Memory B cell (primary cell): ENCODE results near the gene ZMYM5.
A peak's percentile ranks its signal among the peaks of the same experiment; 100 is the strongest.
"Not testable (repeated sequence)": the region's sequence is repeated elsewhere in the genome, so short reads cannot be mapped to it uniquely, and the experiment has no call there.

ENCODE experiments used
- ATAC-seq: fragments of 150-1000 bp; cut with Tn5 transposase; 2 replicates; pipeline ENCODE4 v1.10.0; 2021; ENCODE audit warnings: low read depth, mild to moderate bottlenecking, moderate library complexity
- DNase-seq, 2 donors: peaks; one replicate each; pipeline ENCODE4 v3.0.0; 2022; ENCODE audit warnings: low spot score in 2 of 2
- H3K27ac Mint-ChIP-seq: one replicate; pipeline ENCODE4 v1.8.0; 2022; ENCODE audit warnings: mild to moderate bottlenecking, moderate library complexity, mixed read lengths
- H3K27me3 Mint-ChIP-seq: one replicate; pipeline ENCODE4 v1.8.0; 2022; ENCODE audit warnings: mixed read lengths
- H3K36me3 Mint-ChIP-seq: one replicate; pipeline ENCODE4 v1.8.0; 2022; ENCODE audit warnings: mild to moderate bottlenecking, mixed read lengths
- H3K4me1 Mint-ChIP-seq: one replicate; pipeline ENCODE4 v1.8.0; 2022; ENCODE audit warnings: mixed read lengths
- H3K4me3 Mint-ChIP-seq: one replicate; pipeline ENCODE4 v1.8.0; 2022; ENCODE audit warnings: mild to moderate bottlenecking, moderate library complexity, mixed read lengths
- H3K9me3 Mint-ChIP-seq: one replicate; pipeline ENCODE4 v1.8.0; 2022; ENCODE audit warnings: mixed read lengths

ZMYM5 gene

DNA sequence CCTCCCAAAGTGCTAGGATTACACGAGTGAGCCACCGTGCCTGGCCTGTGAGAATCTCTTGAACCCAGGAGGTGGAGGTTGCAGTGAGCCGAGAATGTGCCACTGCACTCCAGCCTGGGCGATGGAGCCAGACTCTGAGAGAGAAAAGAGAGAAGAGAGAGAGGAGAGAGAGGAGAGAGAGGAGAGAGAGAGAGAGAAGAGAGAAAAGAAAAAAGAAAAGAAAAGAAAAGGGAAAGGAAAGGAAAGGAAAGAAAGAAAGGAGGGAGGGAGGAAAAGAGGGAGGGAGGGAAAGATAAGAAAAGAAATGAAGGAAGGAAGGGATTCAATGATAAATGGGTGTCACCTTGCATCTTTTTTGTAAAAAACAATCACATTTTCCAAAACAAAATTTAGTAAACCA is 57.7 kb downstream of the ZMYM5 start:
- H3K9me3 Mint-ChIP-seq = no peaks in the 10 kb centered on the region
- no peaks in the 10 kb centered on the region for H3K4me1 Mint-ChIP-seq
- no peak for DNase-seq
- no peaks in the 10 kb centered on the region for H3K27me3 Mint-ChIP-seq
- no peak for ATAC-seq
- H3K36me3 Mint-ChIP-seq = peaks cover 2% of the 10 kb centered on the region
- H3K4me3 Mint-ChIP-seq = no peak overlapping the region
- no peak overlapping the region for H3K27ac Mint-ChIP-seq

DNA sequence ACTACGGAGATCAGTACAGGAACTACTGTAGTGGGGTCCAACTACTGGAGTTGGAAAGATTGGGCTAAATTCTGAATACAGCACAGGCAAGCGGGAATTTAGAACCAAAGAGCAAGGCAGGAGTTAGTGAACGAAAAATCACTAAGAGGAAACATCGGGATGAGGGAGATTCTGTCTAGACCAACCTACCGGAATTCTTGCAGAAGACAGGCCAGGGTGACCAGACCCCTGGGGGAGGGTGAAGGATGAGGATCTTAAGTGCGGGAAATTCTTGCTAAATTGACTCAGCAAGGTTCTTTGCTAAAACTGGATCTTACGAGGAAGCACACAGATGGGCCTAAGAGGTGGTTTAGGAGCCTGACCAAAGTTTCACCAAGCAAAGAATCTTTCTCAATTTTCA is 67.5 kb downstream of the ZMYM5 start:
- Mint-ChIP-seq H3K4me3 (no peak overlapping the region), H3K27me3 (no peaks in the 10 kb centered on the region), H3K36me3 (peaks cover 2% of the 10 kb centered on the region), H3K27ac (no peak overlapping the region), H3K4me1 (no peaks in the 10 kb centered on the region), H3K9me3 (no peaks in the 10 kb centered on the region)
- ATAC-seq = no peak
- DNase-seq = no peak

DNA sequence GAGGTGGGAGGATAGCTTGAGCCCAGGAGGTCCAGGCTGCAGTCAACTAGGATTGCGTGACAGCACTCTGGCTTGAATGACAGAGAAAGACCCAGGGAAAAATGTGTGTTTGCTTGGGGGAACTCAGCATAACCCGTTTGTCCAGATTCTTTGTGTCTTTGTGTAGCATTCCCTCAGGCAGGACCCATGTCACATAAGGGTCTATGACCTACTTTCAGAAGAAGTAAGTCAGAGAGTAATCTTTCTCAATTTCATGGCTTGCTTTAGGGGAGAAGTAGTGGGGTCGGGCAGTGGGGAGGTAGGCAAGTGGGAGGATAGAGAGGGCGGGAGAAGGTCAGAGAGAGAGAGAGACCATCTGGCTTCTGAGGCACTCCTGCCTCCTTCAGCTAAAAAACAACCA is 68.8 kb downstream of the ZMYM5 start:
- no peak for DNase-seq
- H3K27me3 Mint-ChIP-seq = no peaks in the 10 kb centered on the region
- no peaks in the 10 kb centered on the region for H3K4me1 Mint-ChIP-seq
- no peaks in the 10 kb centered on the region for H3K9me3 Mint-ChIP-seq
- ATAC-seq = no peak
- H3K36me3 Mint-ChIP-seq = no peaks in the 10 kb centered on the region
- no peak overlapping the region for H3K4me3 Mint-ChIP-seq
- H3K27ac Mint-ChIP-seq = no peak overlapping the region

DNA sequence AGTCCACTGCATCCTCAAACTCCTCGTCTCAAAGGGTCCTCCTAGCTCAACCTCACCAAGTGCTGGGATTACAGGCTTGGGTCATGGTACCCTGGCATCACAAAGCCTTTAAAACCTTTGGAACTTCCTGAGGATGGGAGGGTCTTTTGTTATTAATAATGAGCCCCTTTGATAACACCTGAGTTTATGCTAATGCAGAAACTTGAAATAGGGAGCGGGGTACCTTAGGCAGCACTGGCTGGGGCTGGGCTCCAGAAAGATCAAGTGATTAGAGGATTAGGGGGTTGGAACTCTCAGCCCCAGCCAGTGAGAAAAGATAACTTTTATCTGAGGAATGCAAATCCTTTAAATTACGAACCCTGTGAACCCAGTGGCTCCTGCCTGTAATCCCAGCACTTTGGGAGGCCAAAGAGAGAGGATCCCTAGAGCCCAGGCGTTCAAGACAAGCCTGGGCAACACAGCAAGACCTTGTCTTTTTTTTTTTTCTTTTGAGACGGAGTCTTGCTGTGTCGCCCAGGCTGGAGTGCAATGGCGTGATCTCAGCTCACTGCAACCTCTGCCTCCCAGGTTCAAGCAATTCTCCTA is 71.4 kb downstream of the ZMYM5 start:
- DNase-seq (no peak), ATAC-seq (no peak)
- no peak overlapping the region for H3K4me3 Mint-ChIP-seq
- H3K27ac Mint-ChIP-seq = no peak overlapping the region
- no peaks in the 10 kb centered on the region for H3K9me3 Mint-ChIP-seq
- H3K36me3 Mint-ChIP-seq = no peaks in the 10 kb centered on the region
- no peaks in the 10 kb centered on the region for H3K27me3 Mint-ChIP-seq
- H3K4me1 Mint-ChIP-seq = no peaks in the 10 kb centered on the region

DNA sequence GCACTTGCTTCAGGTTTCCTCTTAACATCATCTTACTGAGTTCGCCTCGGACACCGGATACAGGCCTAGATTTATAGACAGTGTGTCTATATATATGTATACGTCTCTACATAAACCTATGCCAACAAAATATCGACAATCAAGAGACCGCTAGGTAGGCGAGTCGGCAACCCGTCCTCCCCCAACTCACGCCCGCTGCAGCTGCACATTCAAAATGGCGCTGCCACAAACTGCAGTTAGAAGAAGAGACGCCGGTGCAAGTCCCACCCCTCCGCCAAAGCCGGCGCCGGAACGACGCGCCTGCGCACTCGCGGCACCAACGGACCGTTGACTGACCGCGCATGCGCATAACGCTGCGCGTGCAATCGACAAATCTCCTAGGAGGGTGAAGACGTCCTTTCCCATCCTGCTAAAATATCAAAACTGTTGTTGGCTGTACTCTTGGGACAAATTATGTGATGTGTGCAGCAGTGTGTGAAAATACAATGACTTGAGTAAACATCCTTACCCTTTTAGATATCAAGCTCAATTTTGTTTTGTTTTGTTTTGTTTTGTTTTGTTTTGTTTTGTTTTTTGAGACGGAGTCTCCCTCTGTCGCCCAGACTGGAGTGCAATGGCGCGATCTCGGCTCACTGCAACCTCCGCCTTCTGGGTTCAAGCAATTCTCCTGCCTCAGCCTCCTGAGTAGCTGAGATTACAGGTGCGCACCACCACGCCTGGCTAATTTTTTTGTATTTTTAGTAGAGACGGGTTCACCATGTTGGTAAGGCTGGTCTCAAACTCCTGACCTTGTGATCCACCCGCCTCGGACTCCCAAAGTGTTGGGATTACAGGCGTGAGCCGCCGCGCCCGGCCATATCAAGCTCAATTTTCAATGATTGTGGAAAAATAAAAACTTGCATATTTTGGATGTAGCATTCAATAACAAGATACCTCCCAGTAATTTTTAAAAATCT is 80.4 kb downstream of the ZMYM5 start, which contains the start of gene PSPC1:
TSS of gene PSPC1 (minus strand) at position 219 of the 956 bp plus-strand sequence. CDS start at position 31, 188 bp downstream.
- H3K27me3 Mint-ChIP-seq, H3K9me3 Mint-ChIP-seq, H3K4me1 Mint-ChIP-seq, H3K36me3 Mint-ChIP-seq: not testable (repeated sequence)
- DNase-seq = peak; percentile 89 to 94
- H3K4me3 Mint-ChIP-seq = peak within 1 kb of the TSS; percentile 94
- H3K27ac Mint-ChIP-seq = peak within 1 kb of the TSS; percentile 93
- ATAC-seq = peak; percentile 88

DNA sequence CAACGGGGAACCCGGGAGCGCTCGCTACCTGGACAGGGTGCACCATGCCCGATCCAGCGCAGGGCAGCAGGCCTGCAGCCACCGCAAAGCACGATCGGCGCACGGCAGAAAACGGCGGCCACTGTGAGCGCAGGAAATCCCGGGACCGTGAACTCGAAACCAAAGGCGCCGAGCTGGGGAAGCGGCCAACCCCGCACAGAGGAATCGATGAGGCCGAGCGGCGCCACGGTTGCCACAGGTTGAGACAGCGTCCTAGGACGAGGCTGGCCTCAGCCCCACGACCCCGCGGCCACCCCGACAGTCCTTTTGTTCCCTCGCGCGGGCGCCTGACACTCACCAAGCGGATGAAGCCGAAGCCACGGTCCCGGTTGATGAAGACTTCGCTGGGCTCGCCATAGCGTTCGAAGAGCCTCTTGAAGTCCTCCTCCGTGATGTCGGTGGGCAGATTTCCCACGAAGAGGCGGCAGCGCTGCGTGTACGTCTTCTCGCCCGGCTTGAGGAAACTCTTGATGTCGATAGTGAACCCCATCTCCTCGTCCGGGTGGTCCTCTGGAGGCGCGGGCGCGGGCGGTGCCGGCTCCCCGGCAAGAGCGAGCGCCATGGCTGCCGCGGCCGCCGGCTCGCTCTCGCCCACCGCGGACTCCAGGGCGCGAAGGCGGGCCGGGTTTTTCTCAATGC is 81.3 kb downstream of the ZMYM5 start:
- H3K9me3 Mint-ChIP-seq = peaks cover 1% of the 10 kb centered on the region
- ATAC-seq = peak; percentile 51
- peak; percentile 40 to 58 for DNase-seq
- H3K36me3 Mint-ChIP-seq = no peaks in the 10 kb centered on the region
- peaks cover 2% of the 10 kb centered on the region for H3K4me1 Mint-ChIP-seq
- peak overlapping the region; percentile 94 for H3K4me3 Mint-ChIP-seq
- H3K27ac Mint-ChIP-seq = peak overlapping the region; percentile 93
- H3K27me3 Mint-ChIP-seq = no peaks in the 10 kb centered on the region

DNA sequence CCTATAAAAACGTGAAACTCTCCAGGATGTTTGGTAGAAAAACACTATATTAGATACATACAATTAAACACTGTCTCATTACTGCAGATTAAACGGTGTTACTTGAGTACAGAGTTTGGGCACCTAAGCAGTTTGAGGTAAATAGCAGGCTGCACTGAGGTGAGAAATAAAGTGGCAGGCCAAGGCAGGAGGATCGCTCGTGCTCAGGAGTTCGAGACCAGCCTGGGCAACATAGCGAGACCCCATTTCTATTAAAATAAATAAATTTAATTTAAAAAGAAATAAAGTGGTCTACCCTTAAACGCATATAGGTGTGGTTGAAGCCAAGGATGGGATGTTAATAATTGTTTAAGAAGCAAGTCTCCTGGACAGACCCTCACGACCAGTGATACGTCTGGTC is 81.9 kb downstream of the ZMYM5 start:
- Mint-ChIP-seq H3K27ac (peak overlapping the region; percentile 93), H3K4me1 (peaks cover 2% of the 10 kb centered on the region), H3K27me3 (no peaks in the 10 kb centered on the region), H3K9me3 (peaks cover 1% of the 10 kb centered on the region), H3K36me3 (no peaks in the 10 kb centered on the region), H3K4me3 (peak overlapping the region; percentile 94)
- no peak for ATAC-seq
- no peak for DNase-seq

DNA sequence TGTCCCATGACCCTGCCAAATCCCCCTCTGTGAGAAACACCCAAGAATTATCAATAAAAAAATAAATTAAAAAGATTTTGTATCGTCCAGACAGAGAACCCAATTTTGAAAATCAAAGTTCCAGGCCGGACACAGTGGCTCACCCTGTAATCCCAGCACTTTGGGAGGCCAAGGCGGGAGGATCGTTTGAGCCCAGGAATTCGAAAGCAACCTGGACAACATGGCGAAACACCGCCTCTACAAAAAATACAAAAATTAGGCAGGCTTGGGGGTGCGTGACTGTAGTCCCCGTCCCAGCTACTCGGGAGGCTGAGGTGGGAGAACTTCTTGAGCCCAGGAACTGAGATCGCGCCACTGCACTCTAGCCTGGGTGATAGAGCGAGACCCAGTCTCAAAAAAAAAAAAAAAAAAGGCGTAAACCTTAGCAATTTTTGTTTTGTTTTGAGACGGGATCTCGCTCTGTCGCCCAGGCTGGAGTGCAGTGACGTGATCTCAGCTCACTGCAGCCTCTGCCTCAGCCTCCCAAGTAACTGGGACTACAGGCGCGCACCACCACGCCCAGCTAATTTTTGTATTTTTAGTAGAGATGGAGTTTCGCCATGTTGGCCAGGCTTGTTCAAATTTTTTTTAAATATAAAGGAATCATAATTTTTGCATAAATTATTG is 82.6 kb downstream of the ZMYM5 start:
- not testable (repeated sequence) for H3K36me3 Mint-ChIP-seq, H3K4me1 Mint-ChIP-seq, H3K27me3 Mint-ChIP-seq, DNase-seq, ATAC-seq, H3K9me3 Mint-ChIP-seq
- peak overlapping the region; percentile 93 for H3K27ac Mint-ChIP-seq
- H3K4me3 Mint-ChIP-seq = peak overlapping the region; percentile 64
